Hepatocyte (in vitro differentiated cells): Measurements from ENCODE around the gene CCDC47. TPM values are rescaled to one million over a fixed set of nuclear protein-coding genes. Genes with fewer than 3 reads are reported as not detected.
"Not testable (repeated sequence)": the region's sequence is repeated elsewhere in the genome, so short reads cannot be mapped to it uniquely, and the experiment has no call there.

Experiments used
- DNase-seq: peaks from one replicate; pipeline ENCODE4 v3.0.0-alpha.2; 2016; ENCODE audit warnings: low spot score
- H2AFZ ChIP-seq: fragments of 200-600 bp; sonication (generic); 2 replicates; pipeline ENCODE4 v1.6.0; 2016; ENCODE audit warnings: antibody characterized with exemption, mild to moderate bottlenecking
- H3K27ac ChIP-seq: fragments of 200-600 bp; sonication (generic); 2 replicates; pipeline ENCODE4 v1.5.1; 2016; ENCODE audit warnings: mild to moderate bottlenecking
- H3K27me3 ChIP-seq: fragments of 200-600 bp; sonication (generic); 2 replicates; pipeline ENCODE4 v1.6.1; 2016
- H3K36me3 ChIP-seq: fragments of 200-600 bp; sonication (generic); replicated peaks from 2 replicates; pipeline ENCODE4 v1.5.1; 2016; ENCODE audit warnings: low read depth; ENCODE audit not compliant: insufficient read depth
- H3K4me1 ChIP-seq: fragments of 200-600 bp; sonication (generic); 2 replicates; pipeline ENCODE4 v1.5.1; 2016; ENCODE audit warnings: mild to moderate bottlenecking, moderate library complexity; ENCODE audit not compliant: insufficient read depth
- H3K4me2 ChIP-seq: fragments of 200-600 bp; sonication (generic); 2 replicates; pipeline ENCODE4 v1.6.0; 2016
- H3K4me3 ChIP-seq: fragments of 200-600 bp; sonication (generic); 2 replicates; pipeline ENCODE4 v1.5.1; 2016; ENCODE audit warnings: mild to moderate bottlenecking
- H3K79me2 ChIP-seq: fragments of 200-600 bp; sonication (generic); 2 replicates; pipeline ENCODE4 v1.6.0; 2017; ENCODE audit warnings: mild to moderate bottlenecking
- H3K9me2 ChIP-seq: fragments of 200-600 bp; sonication (generic); replicated peaks from 2 replicates; pipeline ENCODE4 v1.6.0; 2017; ENCODE audit warnings: mild to moderate bottlenecking; ENCODE audit not compliant: insufficient read depth
- H3K9me3 ChIP-seq: fragments of 200-600 bp; sonication (generic); 2 replicates; pipeline ENCODE4 v1.5.1; 2016; ENCODE audit warnings: low read depth, mild to moderate bottlenecking
- H4K20me1 ChIP-seq: fragments of 200-600 bp; sonication (generic); 2 replicates; pipeline ENCODE4 v1.6.0; 2016; ENCODE audit warnings: mild to moderate bottlenecking; ENCODE audit not compliant: insufficient read depth, poor library complexity, severe bottlenecking
- CTCF ChIP-seq: fragments of 200-600 bp; sonication (generic); IDR thresholded peaks from 2 replicates; pipeline ENCODE4 v1.5.1; 2016; ENCODE audit warnings: antibody characterized with exemption, mild to moderate bottlenecking; ENCODE audit not compliant: poor library complexity
- EZH2 ChIP-seq: fragments of 200-600 bp; sonication (generic); IDR thresholded peaks from 2 replicates; pipeline ENCODE4 v1.6.1; 2016; ENCODE audit warnings: antibody characterized with exemption, mild to moderate bottlenecking, borderline replicate concordance
- EZH2phosphoT487 ChIP-seq: fragments of 200-600 bp; sonication (generic); IDR thresholded peaks from one replicate; pipeline ENCODE4 v1.6.1; 2018; ENCODE audit warnings: antibody characterized with exemption, mild to moderate bottlenecking, low read depth, moderate library complexity; ENCODE audit not compliant: unreplicated experiment, severe bottlenecking
- WGBS: methylation state at CpG from one replicate; pipeline ENCODE4 v1.1.6; 2016; ENCODE audit warnings: low lambda C conversion rate; ENCODE audit errors: missing lambda C conversion rate; 5-methylcytosine and 5-hydroxymethylcytosine counted together
- polyA plus RNA-seq: library from polyadenylated mRNA; unstranded; fragments of >200 nt; fragmentation: Nextera tagmentation; extraction: Ambion mirVana; gene quantifications from 2 replicates; pipeline ENCODE4 v1.2.1, GENCODE V29; 2016
- total RNA-seq: library from RNA; depleted of rRNA; stranded (reverse); fragments of >200 nt; gene quantifications from 2 replicates; pipeline ENCODE4 v1.2.3, GENCODE V29; 2014

Gene CCDC47
- total and polyA plus RNA-seq, 2 experiments from 2014 or later = 77.8 to 82.7 TPM

GRCh38 chr17:63798572-63799106 lies 25.2 kb upstream of the CCDC47 start:
- DNase-seq = no peak
- H3K79me2 ChIP-seq = peaks cover 32% of the 10 kb centered on the region
- no peak overlapping the region for H3K4me2 ChIP-seq
- no peaks in the 10 kb centered on the region for H3K9me3 ChIP-seq
- H3K36me3 ChIP-seq = peaks cover 21% of the 10 kb centered on the region
- H4K20me1 ChIP-seq = no peaks in the 10 kb centered on the region
- H3K27me3 ChIP-seq = no peaks in the 10 kb centered on the region
- no peak overlapping the region for H2AFZ ChIP-seq
- TF ChIP-seq CTCF (no peak), EZH2phosphoT487 (no peak), EZH2 (no peak)
- H3K4me3 ChIP-seq = no peak overlapping the region
- H3K9me2 ChIP-seq = no peaks in the 10 kb centered on the region
- 83% methylated on average over 3 of the region's 3 CpGs for WGBS
- H3K27ac ChIP-seq = no peak overlapping the region
- H3K4me1 ChIP-seq = no peaks in the 10 kb centered on the region

- not testable (repeated sequence) for H3K9me3 ChIP-seq, H3K27ac ChIP-seq, H2AFZ ChIP-seq, H3K4me3 ChIP-seq, H3K27me3 ChIP-seq, H3K4me2 ChIP-seq, DNase-seq, H3K9me2 ChIP-seq, H4K20me1 ChIP-seq, H3K4me1 ChIP-seq
- H3K79me2 ChIP-seq = peaks cover 33% of the 10 kb centered on the region
- peaks cover 13% of the 10 kb centered on the region for H3K36me3 ChIP-seq
- WGBS = 97% methylated on average over 10 of the region's 10 CpGs
Observed at GRCh38 chr17:63796375-63796774, 23.0 kb upstream of the CCDC47 start.

GRCh38 chr17:63792055-63792729 lies 18.8 kb upstream of the CCDC47 start:
- no peak overlapping the region for H3K4me2 ChIP-seq
- DNase-seq = no peak
- H3K4me1 ChIP-seq = no peaks in the 10 kb centered on the region
- H3K9me2 ChIP-seq = no peaks in the 10 kb centered on the region
- H3K79me2 ChIP-seq = peaks cover 67% of the 10 kb centered on the region
- no peak overlapping the region for H3K27ac ChIP-seq
- TF ChIP-seq CTCF = no peak
- TF ChIP-seq EZH2 = no peak
- TF ChIP-seq EZH2phosphoT487 = no peak
- WGBS = 92% methylated on average over 3 of the region's 3 CpGs
- H3K27me3 ChIP-seq = no peaks in the 10 kb centered on the region
- H3K4me3 ChIP-seq = no peak overlapping the region
- H3K36me3 ChIP-seq = peaks cover 6% of the 10 kb centered on the region
- H2AFZ ChIP-seq = no peak overlapping the region
- peaks cover 7% of the 10 kb centered on the region for H4K20me1 ChIP-seq
- H3K9me3 ChIP-seq = no peaks in the 10 kb centered on the region

GRCh38 chr17:63790057-63790456 lies 16.7 kb upstream of the CCDC47 start:
- no peak for DNase-seq
- Histone ChIP-seq H3K4me1 (no peaks in the 10 kb centered on the region), H3K4me2 (no peak overlapping the region), H3K9me3 (no peaks in the 10 kb centered on the region), H3K4me3 (no peak overlapping the region), H3K27me3 (no peaks in the 10 kb centered on the region), H2AFZ (no peak overlapping the region), H3K79me2 (peaks cover 84% of the 10 kb centered on the region), H3K36me3 (peaks cover 6% of the 10 kb centered on the region), H3K27ac (no peak overlapping the region), H3K9me2 (no peaks in the 10 kb centered on the region), H4K20me1 (peaks cover 22% of the 10 kb centered on the region)
- 97% methylated on average over 6 of the region's 6 CpGs for WGBS
- TF ChIP-seq CTCF (no peak), EZH2 (no peak), EZH2phosphoT487 (no peak)
